ENCODE measurements around the gene SHROOM3.

- TF ChIP-seq POLR2A (IDR thresholded peaks at IDR 0.05) (no peak), POLR2AphosphoS5 (IDR thresholded peaks at IDR 0.05) (no peak), EP300 (IDR thresholded peaks at IDR 0.05) (no peak), CTCF (IDR thresholded peaks at IDR 0.05) (no peak)
Observed at GRCh38 chr4:76607846-76608245, 172.8 kb downstream of the SHROOM3 start.
